ENCODE measurements around the gene ALG13.

DNA sequence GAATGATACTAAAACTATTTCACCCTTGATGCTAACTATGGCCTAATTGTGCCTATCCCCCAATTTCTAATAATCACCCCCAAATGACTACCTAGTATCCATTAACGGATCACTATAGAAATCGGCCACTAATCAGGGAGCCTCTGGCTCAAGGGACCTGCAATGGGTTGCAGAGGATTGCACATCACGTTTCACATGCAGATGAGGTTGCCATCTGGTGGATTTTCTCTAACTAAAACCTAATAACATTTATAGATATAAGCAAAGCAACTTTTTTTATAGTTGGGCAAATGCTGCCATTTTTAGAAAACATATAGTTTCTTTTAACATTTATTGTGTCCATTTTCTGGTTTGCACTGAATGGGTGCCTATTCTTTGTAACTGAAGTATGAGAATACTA lies 28.3 kb upstream of the ALG13 start:
- TF ChIP-seq, protein P1, sequence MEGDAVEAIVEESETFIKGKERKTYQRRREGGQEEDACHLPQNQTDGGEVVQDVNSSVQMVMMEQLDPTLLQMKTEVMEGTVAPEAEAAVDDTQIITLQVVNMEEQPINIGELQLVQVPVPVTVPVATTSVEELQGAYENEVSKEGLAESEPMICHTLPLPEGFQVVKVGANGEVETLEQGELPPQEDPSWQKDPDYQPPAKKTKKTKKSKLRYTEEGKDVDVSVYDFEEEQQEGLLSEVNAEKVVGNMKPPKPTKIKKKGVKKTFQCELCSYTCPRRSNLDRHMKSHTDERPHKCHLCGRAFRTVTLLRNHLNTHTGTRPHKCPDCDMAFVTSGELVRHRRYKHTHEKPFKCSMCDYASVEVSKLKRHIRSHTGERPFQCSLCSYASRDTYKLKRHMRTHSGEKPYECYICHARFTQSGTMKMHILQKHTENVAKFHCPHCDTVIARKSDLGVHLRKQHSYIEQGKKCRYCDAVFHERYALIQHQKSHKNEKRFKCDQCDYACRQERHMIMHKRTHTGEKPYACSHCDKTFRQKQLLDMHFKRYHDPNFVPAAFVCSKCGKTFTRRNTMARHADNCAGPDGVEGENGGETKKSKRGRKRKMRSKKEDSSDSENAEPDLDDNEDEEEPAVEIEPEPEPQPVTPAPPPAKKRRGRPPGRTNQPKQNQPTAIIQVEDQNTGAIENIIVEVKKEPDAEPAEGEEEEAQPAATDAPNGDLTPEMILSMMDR (IDR thresholded peaks at IDR 0.05), result no peak
- TF ChIP-seq POLR2A (IDR thresholded peaks at IDR 0.05), result no peak
